Spleen (tissue), 11 donors: ENCODE results near the gene SRP72. TPM values are rescaled to one million over a fixed set of nuclear protein-coding genes. Genes with fewer than 3 reads are reported as not detected.

Experiments
- DNase-seq: peaks from one replicate; pipeline ENCODE4 v3.0.0-alpha.2; 2020
- H3K27ac ChIP-seq, 8 donors: fragments of 200-600 bp; sonication (generic) in 7 of 8; 1 replicate in 4 of 8; 2 replicates in 4 of 8; pipeline versions ENCODE4 v1.5.0 to v1.8.0; 2016 to 2021; ENCODE audit warnings: inconsistent platforms in 4 of 8, mild to moderate bottlenecking in 4 of 8, moderate library complexity in 1 of 8
- H3K27me3 ChIP-seq, 7 donors: fragments of 200-600 bp; sonication (generic) in 6 of 7; replicated peaks in 1 of 7; 1 replicate in 4 of 7; 2 replicates in 3 of 7; pipeline versions ENCODE4 v1.5.0 to v1.8.0; 2016 to 2021; ENCODE audit warnings: inconsistent platforms in 3 of 7, mild to moderate bottlenecking in 1 of 7
- H3K36me3 ChIP-seq, 6 donors: fragments of 200-600 bp; sonication (generic) in 5 of 6; 1 replicate in 4 of 6; 2 replicates in 2 of 6; pipeline versions ENCODE4 v1.5.0 to v1.8.0; 2016 to 2021; ENCODE audit warnings: inconsistent platforms in 2 of 6
- H3K4me1 ChIP-seq, 6 donors: fragments of 200-600 bp; sonication (generic) in 5 of 6; 1 replicate in 3 of 6; 2 replicates in 3 of 6; pipeline versions ENCODE4 v1.5.0 to v1.8.0; 2016 to 2021; ENCODE audit warnings: inconsistent platforms in 3 of 6
- H3K4me3 ChIP-seq, 8 donors: fragments of 200-600 bp; sonication (generic) in 7 of 8; 1 replicate in 4 of 8; 2 replicates in 4 of 8; pipeline versions ENCODE4 v1.5.0 to v1.8.0; 2016 to 2021; ENCODE audit warnings: inconsistent platforms in 4 of 8, mild to moderate bottlenecking in 4 of 8, moderate library complexity in 2 of 8
- H3K9me3 ChIP-seq, 8 donors: fragments of 200-600 bp; sonication (generic) in 7 of 8; 1 replicate in 4 of 8; 2 replicates in 4 of 8; pipeline versions ENCODE4 v1.5.0 to v1.8.0; 2016 to 2021; ENCODE audit warnings: inconsistent platforms in 4 of 8
- CTCF ChIP-seq, 11 experiments: fragments of 200-600 bp in 7 of 11; fragments of 450-650 bp in 4 of 11; sonication (generic) in 4 of 11; IDR thresholded peaks in 8 of 11; conservative IDR thresholded peaks in 3 of 11; 1 replicate in 7 of 11; 2 replicates in 4 of 11; pipeline versions ENCODE4 v1.4.0 to v1.8.0; 2016 to 2021; ENCODE audit warnings: antibody characterized with exemption in 11 of 11, inconsistent platforms in 4 of 11, mild to moderate bottlenecking in 1 of 11
- POLR2A ChIP-seq, 3 donors: fragments of 450-650 bp; IDR thresholded peaks; one replicate each; pipeline ENCODE4 v1.5.1; 2017; ENCODE audit warnings: antibody characterized with exemption in 3 of 3, mild to moderate bottlenecking in 1 of 3
- POLR2AphosphoS5 ChIP-seq, 3 donors: sonication (generic); formaldehyde crosslinking; IDR thresholded peaks; one replicate each; pipeline ENCODE4 v1.5.1; 2017; ENCODE audit warnings: antibody characterized with exemption in 3 of 3
- WGBS, 5 donors: extraction: QIAGEN DNeasy Blood & Tissue Kit in 3 of 5; methylation state at CpG; one replicate each; pipeline versions ENCODE4 v1.1.5 to v1.1.7; 2013 to 2018; 5-methylcytosine and 5-hydroxymethylcytosine counted together
- intact Hi-C: fragments of 100-400 bp; cut with DNase I; formaldehyde crosslinking; loops from one replicate; pipeline ENCODE4 v1.15.0; 2023; ENCODE audit warnings: low total_unique reads
- polyA plus RNA-seq, 3 donors: library from polyadenylated mRNA; stranded (reverse); fragments of 200-250 nt; gene quantifications; one replicate each; pipeline ENCODE4 v1.2.1, GENCODE V29; 2013
- total RNA-seq, 7 donors: library from RNA; depleted of rRNA in 3 of 7; stranded (reverse); fragments of >200 nt in 3 of 7; fragmentation: NEBNext Ultra II Directional in 4 of 7; extraction: Animal tissue kit (Norgen Biotek cat#: 25700) in 4 of 7; gene quantifications; one replicate each; pipeline versions ENCODE4 v1.1.0 to v1.2.1, GENCODE V29; 2016 to 2021
- donor health status: healthy with polysubstance abuse.
- donor health status: DM: no; HTN: no; CAD: no; lungs with moderate emphysema.
- donor health status: DM: no; HTN: no; CAD: no.
- donor health status: Bipolar disorder and iron deficiency.
- donor health status: healthy.
- donor health status: DM: no; HTN: no; CAD: no.
- donor health status: DM: yes; HTN: yes; CAD: no.

SRP72 gene
- total and polyA plus RNA-seq, 10 donors: 30.1 to 97.7 (median 78.1) TPM

- Histone ChIP-seq H3K4me1 (peaks cover 9 to 45% (median 30%) of the 10 kb centered on the region in 6 donors), H3K9me3 (no peaks in the 10 kb centered on the region), H3K36me3 (no peaks in the 10 kb centered on the region), H3K4me3 (peak overlapping the region in 1 of 8 donors; percentile 84), H3K27ac (no peak overlapping the region), H3K27me3 (no peaks in the 10 kb centered on the region)
- TF ChIP-seq POLR2AphosphoS5 (IDR thresholded peaks at IDR 0.05): no peak
- TF ChIP-seq POLR2A (IDR thresholded peaks at IDR 0.05): no peak
- no peak for DNase-seq
- intact Hi-C loops: no loop called here
These were observed 34.1 kb upstream of the SRP72 start for GRCh38 chr4:56433280-56433679.

DNA sequence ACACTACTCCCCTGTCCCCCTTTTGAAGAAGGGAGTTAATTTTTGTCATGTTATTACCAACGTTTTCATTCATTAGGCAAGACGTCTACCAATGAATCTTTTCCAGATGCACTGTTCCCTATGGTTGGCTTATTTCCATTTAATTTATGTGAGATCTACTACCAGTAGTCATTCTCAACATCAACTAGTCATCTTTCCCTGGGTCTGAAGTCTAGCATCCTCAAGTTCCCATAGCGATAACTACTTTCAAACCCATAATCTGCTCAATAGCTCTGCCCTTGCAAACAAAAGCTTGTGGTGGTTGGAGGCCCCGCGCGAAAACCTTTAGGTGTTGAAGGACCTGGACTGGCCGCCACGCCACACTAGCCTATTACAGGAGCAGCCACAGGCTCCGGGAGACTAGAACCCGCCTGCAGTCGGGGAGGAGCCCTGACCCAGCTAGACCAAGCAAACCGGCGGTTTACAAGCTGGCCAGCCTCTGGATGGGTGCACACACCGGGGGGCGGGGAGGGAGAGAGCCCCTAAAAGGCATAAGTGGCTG lies 32.7 kb upstream of the SRP72 start:
- WGBS, 5 donors: 0 to 2% (median 1%) methylated on average over 14 to 15 of the region's 15 CpGs
- Histone ChIP-seq H3K4me1 (peaks cover 9 to 51% (median 32%) of the 10 kb centered on the region in 6 donors), H3K27ac (peak overlapping the region; percentile 91 to 97 (median 96)), H3K36me3 (no peaks in the 10 kb centered on the region), H3K9me3 (no peaks in the 10 kb centered on the region), H3K27me3 (no peaks in the 10 kb centered on the region), H3K4me3 (peak overlapping the region; percentile 79 to 92 (median 86))
- DNase-seq: no peak
- intact Hi-C loops: no loop called here
- TF ChIP-seq POLR2AphosphoS5 (IDR thresholded peaks at IDR 0.05) (no peak), POLR2A (IDR thresholded peaks at IDR 0.05) (no peak), CTCF (IDR thresholded peaks at IDR 0.05 in 8 of 11, conservative IDR thresholded peaks at IDR 0.05 in 3 of 11) (peak in 1 of 11 experiments; percentile 1)

GRCh38 chr4:56435140-56435926 lies 32.1 kb upstream of the SRP72 start, which contains the start of gene PPAT:
TSS of gene PPAT (minus strand) at chr4:56435615. CDS start at chr4:56435477, 138 bp downstream.
- Histone ChIP-seq H3K27ac (peak within 1 kb of the TSS; percentile 91 to 97 (median 96)), H3K36me3 (no peaks in the 10 kb centered on the region), H3K9me3 (no peaks in the 10 kb centered on the region), H3K27me3 (no peaks in the 10 kb centered on the region), H3K4me1 (peaks cover 9 to 57% (median 32%) of the 10 kb centered on the region in 6 donors), H3K4me3 (peak within 1 kb of the TSS; percentile 79 to 92 (median 86))
- DNase-seq: peak; percentile 100
- WGBS, 5 donors: 0 to 1% (median 0%) methylated on average over 19 to 61 of the region's 61 CpGs
- TF ChIP-seq CTCF (IDR thresholded peaks at IDR 0.05 in 8 of 11, conservative IDR thresholded peaks at IDR 0.05 in 3 of 11): peak; percentile 37 to 78 (median 65)
- TF ChIP-seq POLR2AphosphoS5 (IDR thresholded peaks at IDR 0.05): peak; percentile 89 to 93 (median 93)
- peak in 1 of 3 donors; percentile 48 for TF ChIP-seq POLR2A (IDR thresholded peaks at IDR 0.05)
- intact Hi-C loops: no loop called here

DNA sequence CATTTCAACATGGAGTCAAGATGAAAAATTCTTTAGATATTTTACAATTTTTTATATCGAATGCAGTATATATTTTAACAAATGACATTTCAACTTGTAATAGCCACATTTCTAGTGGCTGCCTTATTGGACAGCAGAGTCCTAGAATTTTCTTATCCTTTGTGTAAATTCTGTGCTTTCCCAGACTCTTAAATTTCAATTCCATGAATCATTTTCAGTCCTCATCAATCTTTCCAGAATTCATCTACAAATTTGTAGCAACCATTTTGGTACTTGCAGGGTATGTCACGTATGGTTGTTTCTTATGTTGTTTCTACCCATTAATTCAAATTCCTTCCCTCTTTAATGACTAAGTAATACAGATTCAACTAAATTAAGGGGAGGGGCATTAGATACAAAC lies 28.7 kb upstream of the SRP72 start:
- intact Hi-C loops: no loop called here
- Histone ChIP-seq H3K27ac (no peak overlapping the region), H3K36me3 (peaks cover 0 to 22% (median 8%) of the 10 kb centered on the region in 6 donors), H3K4me1 (peaks cover 9 to 47% (median 26%) of the 10 kb centered on the region in 6 donors), H3K4me3 (no peak overlapping the region), H3K9me3 (no peaks in the 10 kb centered on the region), H3K27me3 (no peaks in the 10 kb centered on the region)
- TF ChIP-seq CTCF (IDR thresholded peaks at IDR 0.05 in 8 of 11, conservative IDR thresholded peaks at IDR 0.05 in 3 of 11) (no peak), POLR2A (IDR thresholded peaks at IDR 0.05) (no peak), POLR2AphosphoS5 (IDR thresholded peaks at IDR 0.05) (no peak)
- no peak for DNase-seq
- 85 to 93% (median 92%) methylated on average over 2 of the region's 2 CpGs for WGBS, 5 donors
